ENCODE results near the gene ETFB. TPM values are rescaled to one million over a fixed set of nuclear protein-coding genes. Genes with fewer than 3 reads are reported as not detected.

The ETFB gene
- total RNA-seq, 1 experiment from 2014 or later = 140 TPM

DNA sequence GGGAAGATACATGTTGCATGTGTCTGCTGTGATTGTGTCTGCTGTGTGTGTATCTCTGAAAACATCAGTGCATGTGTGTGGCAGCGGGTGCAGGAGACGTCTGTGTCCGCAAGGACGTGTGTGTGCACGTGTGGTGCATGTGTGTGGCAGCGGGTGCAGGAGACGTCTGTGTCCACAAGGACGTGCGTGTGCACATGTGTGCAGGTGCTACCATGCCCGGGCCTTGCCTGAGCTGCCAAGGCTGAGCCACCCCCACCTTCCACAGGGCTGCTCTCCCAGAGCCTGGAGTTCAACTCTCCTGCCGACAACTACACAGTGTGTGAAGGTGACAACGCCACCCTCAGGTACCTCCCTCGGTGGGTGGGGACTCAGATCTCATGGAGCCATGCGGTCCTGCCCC, 44.4 kb downstream of the ETFB start:
- H3K27me3 ChIP-seq (ENCODE audit: insufficient read depth, low read length) = peaks cover 8% of the 10 kb centered on the region; the same call in 1 of the 2 replicates
- no peak overlapping the region for H3K4me2 ChIP-seq (ENCODE audit: low read length)
- ATAC-seq (peak; percentile 45), DNase-seq (ENCODE audit: low read depth, low spot score) (no peak)
- no peaks in the 10 kb centered on the region for H3K4me1 ChIP-seq (ENCODE audit: control insufficient read depth in 1 of 2, insufficient read depth in 2 of 2, low read length in 2 of 2)
- H3K4me3 ChIP-seq (replicated peaks in 1 of 2; ENCODE audit: low read depth in 1 of 2, low read length in 2 of 2) = no peak overlapping the region
- RAD21 ChIA-PET (ENCODE audit: low non-redundant PET in 1 of 2, low total read pairs in 2 of 2, uncharacterized antibody in 2 of 2, unreplicated experiment in 2 of 2) = no interaction called here
- no peak overlapping the region for H3K9ac ChIP-seq (ENCODE audit: low read length)
- intact Hi-C loops (cut with micrococcal nuclease) = no loop called here
- H3K36me3 ChIP-seq (ENCODE audit: control insufficient read depth in 1 of 2, insufficient read depth in 2 of 2, low read length in 2 of 2) = no peaks in the 10 kb centered on the region
- no peak overlapping the region for H2AFZ ChIP-seq (ENCODE audit: low read depth, low read length, poor library complexity, severe bottlenecking)
- BruUV-seq (replicated peaks) = no TSS peak
- CTCF ChIA-PET = no interaction called here
- no peak overlapping the region for H3K27ac ChIP-seq (ENCODE audit: low read depth, low read length)
- H3K9me3 ChIP-seq (ENCODE audit: control insufficient read depth in 1 of 2, insufficient read depth in 1 of 2, low read depth in 1 of 2, low read length in 2 of 2) = no peaks in the 10 kb centered on the region
- no peaks in the 10 kb centered on the region for H3K79me2 ChIP-seq (ENCODE audit: insufficient read depth, low read length)
- POLR2A ChIA-PET = no interaction called here
- TF ChIP-seq TCF7L2 (IDR thresholded peaks at IDR 0.05; ENCODE audit: borderline replicate concordance, extremely low read depth, insufficient read depth, insufficient read length) (no peak), POLR2AphosphoS5 (IDR thresholded peaks at IDR 0.05; ENCODE audit: low read depth, low read length) (no peak), SIN3A (IDR thresholded peaks at IDR 0.05; ENCODE audit: low read depth) (no peak), JUND (IDR thresholded peaks at IDR 0.05) (no peak), ZNF274 (IDR thresholded peaks at IDR 0.05; ENCODE audit: low read depth, low read length) (no peak), SP1 (IDR thresholded peaks at IDR 0.05; ENCODE audit: low read depth) (no peak), EGR1 (IDR thresholded peaks at IDR 0.05; ENCODE audit: low read depth) (no peak), POLR2A (IDR thresholded peaks at IDR 0.05; ENCODE audit: borderline replicate concordance, extremely low read depth, insufficient read depth, insufficient read length) (no peak), YY1 (IDR thresholded peaks at IDR 0.05; ENCODE audit: extremely low read depth, insufficient replicate concordance, low read depth, low read length) (no peak)
- TF ChIP-seq, protein P1, sequence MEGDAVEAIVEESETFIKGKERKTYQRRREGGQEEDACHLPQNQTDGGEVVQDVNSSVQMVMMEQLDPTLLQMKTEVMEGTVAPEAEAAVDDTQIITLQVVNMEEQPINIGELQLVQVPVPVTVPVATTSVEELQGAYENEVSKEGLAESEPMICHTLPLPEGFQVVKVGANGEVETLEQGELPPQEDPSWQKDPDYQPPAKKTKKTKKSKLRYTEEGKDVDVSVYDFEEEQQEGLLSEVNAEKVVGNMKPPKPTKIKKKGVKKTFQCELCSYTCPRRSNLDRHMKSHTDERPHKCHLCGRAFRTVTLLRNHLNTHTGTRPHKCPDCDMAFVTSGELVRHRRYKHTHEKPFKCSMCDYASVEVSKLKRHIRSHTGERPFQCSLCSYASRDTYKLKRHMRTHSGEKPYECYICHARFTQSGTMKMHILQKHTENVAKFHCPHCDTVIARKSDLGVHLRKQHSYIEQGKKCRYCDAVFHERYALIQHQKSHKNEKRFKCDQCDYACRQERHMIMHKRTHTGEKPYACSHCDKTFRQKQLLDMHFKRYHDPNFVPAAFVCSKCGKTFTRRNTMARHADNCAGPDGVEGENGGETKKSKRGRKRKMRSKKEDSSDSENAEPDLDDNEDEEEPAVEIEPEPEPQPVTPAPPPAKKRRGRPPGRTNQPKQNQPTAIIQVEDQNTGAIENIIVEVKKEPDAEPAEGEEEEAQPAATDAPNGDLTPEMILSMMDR (IDR thresholded peaks at IDR 0.05 in 2 of 3, conservative IDR thresholded peaks at IDR 0.05 in 1 of 3; ENCODE audit: borderline replicate concordance in 1 of 3, insufficient read depth in 1 of 3, low read depth in 2 of 3, low read length in 2 of 3) = no peak
- no peaks in the 10 kb centered on the region for H3K9me2 ChIP-seq (ENCODE audit: insufficient read depth)
- no peaks in the 10 kb centered on the region for H4K20me1 ChIP-seq (ENCODE audit: insufficient read depth)

Data from HCT116 (cell line).